Caco-2 (cell line): Measurements from ENCODE around the gene CAMSAP1. TPM values are rescaled to one million over a fixed set of nuclear protein-coding genes. Genes with fewer than 3 reads are reported as not detected.

Experiments used
- BruUV-seq: library from RNA; stranded (reverse); fragments of 400-500 nt; replicated peaks from 2 replicates; lab custom pipeline; 2021; lab: Mats Ljungman, UMichigan
- CTCF ChIA-PET: fragments of 300-600 bp; sonication (Branson Sonifier 250); formaldehyde crosslinking; loops from one replicate; lab custom pipeline; 2022; ENCODE audit warnings: antibody characterized with exemption; lab: Charles Lee
- POLR2A ChIA-PET: fragments of 300-600 bp; sonication (Branson Sonifier 250); formaldehyde crosslinking; loops from one replicate; lab custom pipeline; 2022; ENCODE audit warnings: antibody characterized with exemption; lab: Charles Lee
- DNase-seq, 2 experiments: peaks; one replicate each; pipeline versions ENCODE4 v3.0.0 to v3.0.0-alpha.2; 2020 to 2022
- H3K27me3 ChIP-seq: replicated peaks from 2 replicates; pipeline ENCODE4 v1.6.0; 2011; ENCODE audit warnings: low read length; ENCODE audit not compliant: control insufficient read depth, insufficient read depth
- H3K36me3 ChIP-seq: 2 replicates; pipeline ENCODE4 v1.5.1; 2011; ENCODE audit warnings: low read length; ENCODE audit not compliant: control insufficient read depth, insufficient read depth
- H3K4me1 ChIP-seq: fragments of 250-450 bp; sonication (Bioruptor Pico); 2 replicates; pipeline ENCODE4 v1.5.1; 2020; ENCODE audit warnings: mild to moderate bottlenecking
- H3K4me3 ChIP-seq: 2 replicates; pipeline ENCODE4 v1.5.1; 2011; ENCODE audit warnings: low read depth, mild to moderate bottlenecking, control low read depth, low read length
- H3K9me3 ChIP-seq: fragments of 250-450 bp; sonication (Bioruptor Pico); 2 replicates; pipeline ENCODE4 v1.5.1; 2020; ENCODE audit warnings: mild to moderate bottlenecking, moderate library complexity
- H3K27ac Mint-ChIP-seq: one replicate; pipeline ENCODE4 v1.8.0; 2022; ENCODE audit warnings: mixed read lengths; ENCODE audit not compliant: unreplicated experiment
- H3K27me3 Mint-ChIP-seq: one replicate; pipeline ENCODE4 v1.8.0; 2022; ENCODE audit warnings: mixed read lengths; ENCODE audit not compliant: insufficient read depth, unreplicated experiment
- H3K36me3 Mint-ChIP-seq: one replicate; pipeline ENCODE4 v1.8.0; 2022; ENCODE audit warnings: mild to moderate bottlenecking, mixed read lengths; ENCODE audit not compliant: insufficient read depth, unreplicated experiment
- H3K4me1 Mint-ChIP-seq: one replicate; pipeline ENCODE4 v1.8.0; 2022; ENCODE audit warnings: low read depth, mixed read lengths; ENCODE audit not compliant: unreplicated experiment
- H3K4me3 Mint-ChIP-seq: one replicate; pipeline ENCODE4 v1.8.0; 2022; ENCODE audit warnings: mild to moderate bottlenecking, moderate library complexity, mixed read lengths; ENCODE audit not compliant: unreplicated experiment
- H3K9me3 Mint-ChIP-seq: one replicate; pipeline ENCODE4 v1.8.0; 2022; ENCODE audit warnings: mixed read lengths; ENCODE audit not compliant: unreplicated experiment
- intact Hi-C: fragments of 100-400 bp; cut with micrococcal nuclease; formaldehyde crosslinking; loops from one replicate; pipeline ENCODE4 v1.10.0; 2022; ENCODE audit not compliant: unreplicated experiment
- total RNA-seq: library from RNA; stranded (reverse); gene quantifications from 2 replicates; pipeline ENCODE4 v1.2.3, GENCODE V29; 2022
- TF ChIP-seq, protein P1 (sequence below), 2 experiments: fragments of 200-600 bp in 1 of 2; IDR thresholded peaks; 1 replicate in 1 of 2; 2 replicates in 1 of 2; pipeline versions ENCODE4 v1.5.1 to v1.8.0; 2011 to 2022; ENCODE audit warnings: antibody characterized with exemption in 1 of 2, control low read depth in 1 of 2, inconsistent platforms in 1 of 2, low read depth in 1 of 2, low read length in 1 of 2, mild to moderate bottlenecking in 1 of 2, moderate library complexity in 1 of 2; ENCODE audit not compliant: insufficient read depth in 1 of 2, severe bottlenecking in 1 of 2, unreplicated experiment in 1 of 2

CAMSAP1 gene
- total RNA-seq, 1 experiment from 2014 or later = 31.3 TPM

DNA sequence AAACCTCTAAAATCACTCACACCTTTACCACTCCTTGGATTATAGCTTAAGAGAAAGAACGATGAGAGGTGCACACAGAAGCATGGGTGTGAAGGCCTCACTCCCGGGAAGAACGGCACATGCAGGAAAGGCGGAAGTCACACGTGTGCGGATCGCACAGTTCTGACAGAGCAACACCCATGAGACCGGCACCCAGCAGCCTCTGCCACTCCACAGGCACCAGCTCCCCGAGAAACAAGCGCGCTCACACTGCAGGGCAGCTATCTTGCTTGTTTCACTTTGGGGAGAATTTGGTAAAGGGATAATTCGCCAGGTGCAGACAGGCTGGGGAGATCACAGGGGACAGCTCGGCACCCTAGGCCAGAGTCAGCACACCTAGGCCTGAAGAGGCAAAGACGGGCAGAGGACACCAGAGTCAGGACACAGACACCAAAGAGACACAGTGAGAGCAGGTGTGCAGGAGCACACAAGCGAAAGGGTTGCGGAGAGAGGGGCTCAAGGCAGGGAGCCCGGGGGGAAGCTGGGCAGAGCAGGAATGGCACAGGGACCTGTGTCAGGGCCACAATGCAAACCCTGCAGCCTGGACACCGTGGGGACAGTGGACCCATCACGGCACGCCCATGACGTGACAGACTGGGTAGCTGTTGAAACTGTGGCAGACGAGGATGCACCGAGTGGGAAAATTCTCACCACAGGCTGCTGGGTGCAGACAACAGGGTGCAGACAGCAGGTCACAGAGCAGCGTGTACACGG is 81.7 kb downstream of the CAMSAP1 start:
- intact Hi-C loops = no loop called here
- Histone ChIP-seq H3K36me3 (peaks cover 2% of the 10 kb centered on the region; the same call in 1 of the 2 replicates), H3K4me1 (no peaks in the 10 kb centered on the region), H3K4me3 (no peak overlapping the region), H3K27me3 (no peaks in the 10 kb centered on the region), H3K9me3 (no peaks in the 10 kb centered on the region)
- H3K27me3 Mint-ChIP-seq = no peaks in the 10 kb centered on the region
- no peak overlapping the region for H3K4me3 Mint-ChIP-seq
- BruUV-seq = no TSS peak
- ChIA-PET POLR2A (no interaction called here), CTCF (no interaction called here)
- peaks cover 56% of the 10 kb centered on the region for H3K36me3 Mint-ChIP-seq
- no peak overlapping the region for H3K27ac Mint-ChIP-seq
- no peak for DNase-seq
- H3K9me3 Mint-ChIP-seq = no peaks in the 10 kb centered on the region
- TF ChIP-seq, protein P1, sequence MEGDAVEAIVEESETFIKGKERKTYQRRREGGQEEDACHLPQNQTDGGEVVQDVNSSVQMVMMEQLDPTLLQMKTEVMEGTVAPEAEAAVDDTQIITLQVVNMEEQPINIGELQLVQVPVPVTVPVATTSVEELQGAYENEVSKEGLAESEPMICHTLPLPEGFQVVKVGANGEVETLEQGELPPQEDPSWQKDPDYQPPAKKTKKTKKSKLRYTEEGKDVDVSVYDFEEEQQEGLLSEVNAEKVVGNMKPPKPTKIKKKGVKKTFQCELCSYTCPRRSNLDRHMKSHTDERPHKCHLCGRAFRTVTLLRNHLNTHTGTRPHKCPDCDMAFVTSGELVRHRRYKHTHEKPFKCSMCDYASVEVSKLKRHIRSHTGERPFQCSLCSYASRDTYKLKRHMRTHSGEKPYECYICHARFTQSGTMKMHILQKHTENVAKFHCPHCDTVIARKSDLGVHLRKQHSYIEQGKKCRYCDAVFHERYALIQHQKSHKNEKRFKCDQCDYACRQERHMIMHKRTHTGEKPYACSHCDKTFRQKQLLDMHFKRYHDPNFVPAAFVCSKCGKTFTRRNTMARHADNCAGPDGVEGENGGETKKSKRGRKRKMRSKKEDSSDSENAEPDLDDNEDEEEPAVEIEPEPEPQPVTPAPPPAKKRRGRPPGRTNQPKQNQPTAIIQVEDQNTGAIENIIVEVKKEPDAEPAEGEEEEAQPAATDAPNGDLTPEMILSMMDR (IDR thresholded peaks at IDR 0.05; ENCODE audit: insufficient read depth in 1 of 2, low read depth in 1 of 2, low read length in 1 of 2, severe bottlenecking in 1 of 2, unreplicated experiment in 1 of 2) = no peak
- no peaks in the 10 kb centered on the region for H3K4me1 Mint-ChIP-seq

DNA sequence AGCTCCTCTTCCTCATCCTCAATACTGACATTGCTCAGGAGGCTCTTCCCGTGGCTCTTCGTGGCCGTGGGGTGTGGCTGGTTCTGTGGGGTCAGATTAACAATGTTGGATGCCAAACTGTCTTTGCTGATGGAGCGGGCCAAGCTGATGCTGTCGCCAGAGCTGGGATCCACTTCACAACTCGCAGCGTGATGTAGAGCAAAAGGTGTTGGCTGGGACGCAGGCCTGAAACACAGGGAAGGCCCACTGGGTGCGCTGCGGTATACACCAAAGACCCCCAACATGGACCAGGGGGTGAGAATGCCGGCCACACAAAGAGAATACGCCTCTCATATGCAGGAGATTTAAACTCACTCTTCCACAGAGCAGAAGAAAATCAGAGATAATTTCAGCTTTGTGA is 84.3 kb downstream of the CAMSAP1 start:
- no peaks in the 10 kb centered on the region for H3K4me1 Mint-ChIP-seq
- Histone ChIP-seq H3K9me3 (no peaks in the 10 kb centered on the region), H3K27me3 (no peaks in the 10 kb centered on the region), H3K4me1 (no peaks in the 10 kb centered on the region), H3K36me3 (peaks cover 2% of the 10 kb centered on the region; the same call in 1 of the 2 replicates), H3K4me3 (no peak overlapping the region)
- intact Hi-C loops = no loop called here
- no peak overlapping the region for H3K4me3 Mint-ChIP-seq
- ChIA-PET POLR2A (no interaction called here), CTCF (no interaction called here)
- no peak for DNase-seq
- BruUV-seq = no TSS peak
- no peaks in the 10 kb centered on the region for H3K9me3 Mint-ChIP-seq
- H3K27me3 Mint-ChIP-seq = no peaks in the 10 kb centered on the region
- no peak overlapping the region for H3K27ac Mint-ChIP-seq
- TF ChIP-seq, protein P1 (IDR thresholded peaks at IDR 0.05; ENCODE audit: insufficient read depth in 1 of 2, low read depth in 1 of 2, low read length in 1 of 2, severe bottlenecking in 1 of 2, unreplicated experiment in 1 of 2) = no peak
- peaks cover 63% of the 10 kb centered on the region for H3K36me3 Mint-ChIP-seq

DNA sequence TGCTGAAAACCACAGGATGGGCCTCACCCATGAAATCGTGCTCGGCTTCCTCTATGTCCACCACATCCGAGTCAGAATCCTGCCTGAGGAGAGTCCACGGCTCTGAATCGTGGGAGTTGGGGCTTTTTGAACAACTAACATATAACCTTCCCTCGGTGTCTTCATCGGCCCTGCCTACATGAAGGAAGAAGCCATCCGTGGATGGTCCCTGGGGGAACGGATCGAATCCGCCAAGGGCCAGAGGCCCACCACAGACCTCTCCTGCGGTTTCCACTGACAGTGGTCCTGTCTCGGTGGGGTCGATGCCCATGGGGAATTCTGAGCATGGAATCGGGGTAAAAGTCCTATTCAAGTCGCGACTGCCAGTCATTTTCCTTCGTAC is 85.0 kb downstream of the CAMSAP1 start:
- TF ChIP-seq, protein P1 (IDR thresholded peaks at IDR 0.05; ENCODE audit: insufficient read depth in 1 of 2, low read depth in 1 of 2, low read length in 1 of 2, severe bottlenecking in 1 of 2, unreplicated experiment in 1 of 2) = no peak
- no peak for DNase-seq
- Histone ChIP-seq H3K4me3 (no peak overlapping the region), H3K36me3 (peaks cover 2% of the 10 kb centered on the region; the same call in 1 of the 2 replicates), H3K4me1 (no peaks in the 10 kb centered on the region), H3K9me3 (no peaks in the 10 kb centered on the region), H3K27me3 (no peaks in the 10 kb centered on the region)
- Mint-ChIP-seq H3K36me3 (peaks cover 65% of the 10 kb centered on the region), H3K9me3 (no peaks in the 10 kb centered on the region), H3K4me1 (no peaks in the 10 kb centered on the region), H3K27me3 (no peaks in the 10 kb centered on the region), H3K27ac (peak overlapping the region; percentile 64), H3K4me3 (no peak overlapping the region)
- CTCF ChIA-PET = no interaction called here
- POLR2A ChIA-PET = no interaction called here
- intact Hi-C loops = no loop called here
- BruUV-seq = no TSS peak
